ENCODE data around the gene ZNF792.

GRCh38 chr19:34994286-34994642, 30.2 kb upstream of the ZNF792 start:
- TF ChIP-seq POLR2AphosphoS5 (IDR thresholded peaks at IDR 0.05) = no peak
- TF ChIP-seq, protein P1, sequence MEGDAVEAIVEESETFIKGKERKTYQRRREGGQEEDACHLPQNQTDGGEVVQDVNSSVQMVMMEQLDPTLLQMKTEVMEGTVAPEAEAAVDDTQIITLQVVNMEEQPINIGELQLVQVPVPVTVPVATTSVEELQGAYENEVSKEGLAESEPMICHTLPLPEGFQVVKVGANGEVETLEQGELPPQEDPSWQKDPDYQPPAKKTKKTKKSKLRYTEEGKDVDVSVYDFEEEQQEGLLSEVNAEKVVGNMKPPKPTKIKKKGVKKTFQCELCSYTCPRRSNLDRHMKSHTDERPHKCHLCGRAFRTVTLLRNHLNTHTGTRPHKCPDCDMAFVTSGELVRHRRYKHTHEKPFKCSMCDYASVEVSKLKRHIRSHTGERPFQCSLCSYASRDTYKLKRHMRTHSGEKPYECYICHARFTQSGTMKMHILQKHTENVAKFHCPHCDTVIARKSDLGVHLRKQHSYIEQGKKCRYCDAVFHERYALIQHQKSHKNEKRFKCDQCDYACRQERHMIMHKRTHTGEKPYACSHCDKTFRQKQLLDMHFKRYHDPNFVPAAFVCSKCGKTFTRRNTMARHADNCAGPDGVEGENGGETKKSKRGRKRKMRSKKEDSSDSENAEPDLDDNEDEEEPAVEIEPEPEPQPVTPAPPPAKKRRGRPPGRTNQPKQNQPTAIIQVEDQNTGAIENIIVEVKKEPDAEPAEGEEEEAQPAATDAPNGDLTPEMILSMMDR (IDR thresholded peaks at IDR 0.05) = no peak
- no peak for TF ChIP-seq POLR2A (IDR thresholded peaks at IDR 0.05)
